Measurements from ENCODE around the gene NFIB.

DNA sequence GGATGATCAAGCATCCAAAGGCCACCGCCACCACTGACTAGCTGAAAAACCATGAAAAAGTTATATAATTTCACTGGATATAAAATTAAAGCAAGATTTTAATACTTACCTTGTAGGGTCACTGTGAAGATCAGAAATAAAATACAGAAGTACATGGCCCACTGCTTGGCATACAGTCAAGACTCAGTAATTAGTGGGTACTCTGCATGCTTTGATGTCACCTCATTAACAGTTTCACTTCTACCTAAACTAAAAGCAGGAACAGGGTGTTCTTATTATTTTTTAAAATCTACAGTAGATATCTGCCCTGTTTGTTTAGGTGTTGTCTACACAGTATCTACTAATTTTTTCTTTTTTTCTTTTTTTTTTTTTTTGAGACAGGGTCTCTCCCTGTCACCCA is 66.4 kb downstream of the NFIB start:
- TF ChIP-seq, protein P1, sequence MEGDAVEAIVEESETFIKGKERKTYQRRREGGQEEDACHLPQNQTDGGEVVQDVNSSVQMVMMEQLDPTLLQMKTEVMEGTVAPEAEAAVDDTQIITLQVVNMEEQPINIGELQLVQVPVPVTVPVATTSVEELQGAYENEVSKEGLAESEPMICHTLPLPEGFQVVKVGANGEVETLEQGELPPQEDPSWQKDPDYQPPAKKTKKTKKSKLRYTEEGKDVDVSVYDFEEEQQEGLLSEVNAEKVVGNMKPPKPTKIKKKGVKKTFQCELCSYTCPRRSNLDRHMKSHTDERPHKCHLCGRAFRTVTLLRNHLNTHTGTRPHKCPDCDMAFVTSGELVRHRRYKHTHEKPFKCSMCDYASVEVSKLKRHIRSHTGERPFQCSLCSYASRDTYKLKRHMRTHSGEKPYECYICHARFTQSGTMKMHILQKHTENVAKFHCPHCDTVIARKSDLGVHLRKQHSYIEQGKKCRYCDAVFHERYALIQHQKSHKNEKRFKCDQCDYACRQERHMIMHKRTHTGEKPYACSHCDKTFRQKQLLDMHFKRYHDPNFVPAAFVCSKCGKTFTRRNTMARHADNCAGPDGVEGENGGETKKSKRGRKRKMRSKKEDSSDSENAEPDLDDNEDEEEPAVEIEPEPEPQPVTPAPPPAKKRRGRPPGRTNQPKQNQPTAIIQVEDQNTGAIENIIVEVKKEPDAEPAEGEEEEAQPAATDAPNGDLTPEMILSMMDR (IDR thresholded peaks at IDR 0.05; ENCODE audit: insufficient read depth, low read depth, low read length): no peak
- TF ChIP-seq EZH2 (IDR thresholded peaks at IDR 0.05; ENCODE audit: insufficient read depth, low read length): no peak
